Activated CD8-positive, alpha-beta memory T cell treated with anti-CD3 and anti-CD28 coated beads for 48 hours (primary cell): ENCODE data around the gene MYBPH.
A peak's percentile ranks its signal among the peaks of the same experiment; 100 is the strongest.

Experiments used
- DNase-seq, 3 experiments: peaks; one replicate each; pipeline ENCODE4 v3.0.0-alpha.2; 2020; ENCODE audit warnings: low read depth in 2 of 3, low spot score in 2 of 3

MYBPH gene

GRCh38 chr1:203179667-203180005 lies 4.0 kb upstream of the MYBPH start:
- no peak for DNase-seq

DNA sequence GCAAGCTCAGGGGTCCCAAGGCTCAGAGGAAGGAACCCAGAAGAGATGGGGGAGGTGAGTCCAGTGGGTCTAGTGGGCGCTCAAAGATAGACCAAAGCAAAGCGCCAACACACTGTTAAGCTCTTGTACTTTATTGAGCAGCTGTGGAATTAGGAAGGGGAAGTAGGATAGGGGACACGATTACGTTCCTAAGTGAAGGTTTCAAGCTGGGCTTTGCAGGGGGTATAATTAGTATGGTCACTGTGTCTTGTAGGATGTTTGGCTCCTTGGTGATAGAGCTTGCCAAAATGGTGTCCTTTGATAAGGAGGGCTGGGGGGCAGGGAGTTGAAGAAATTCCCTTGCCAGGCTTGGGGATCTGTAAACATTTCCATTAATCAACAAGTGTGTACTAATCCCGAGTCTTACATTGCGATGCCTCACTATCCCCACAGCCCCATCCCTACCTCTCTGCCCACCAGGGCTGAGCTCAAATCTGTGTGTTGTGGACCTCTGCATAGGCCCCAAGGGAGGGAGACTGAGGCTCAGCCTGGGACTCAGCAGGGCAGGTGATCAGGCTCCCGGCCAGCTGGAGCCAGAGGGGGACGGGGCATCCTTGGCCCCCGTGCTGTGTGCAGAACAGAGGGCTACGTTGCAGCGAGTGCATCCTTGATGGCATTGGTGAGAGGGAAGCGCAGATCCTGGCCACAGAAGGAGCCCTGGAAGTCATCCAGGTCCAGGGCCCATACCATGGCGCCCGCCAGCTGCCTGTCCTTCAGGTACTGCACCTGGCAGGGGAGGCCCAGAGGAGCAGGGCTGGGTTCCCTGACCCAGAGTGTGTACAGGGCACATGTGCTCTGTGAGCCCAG lies 3.4 kb upstream of the MYBPH start:
- DNase-seq: no peak

- no peak for DNase-seq
Observed at GRCh38 chr1:203178083-203178482, 2.5 kb upstream of the MYBPH start.

- DNase-seq: no peak
Observed at GRCh38 chr1:203177470-203178039, 1.9 kb upstream of the MYBPH start.

- no peak for DNase-seq
Observed at GRCh38 chr1:203177036-203177405, 1.4 kb upstream of the MYBPH start.

DNA sequence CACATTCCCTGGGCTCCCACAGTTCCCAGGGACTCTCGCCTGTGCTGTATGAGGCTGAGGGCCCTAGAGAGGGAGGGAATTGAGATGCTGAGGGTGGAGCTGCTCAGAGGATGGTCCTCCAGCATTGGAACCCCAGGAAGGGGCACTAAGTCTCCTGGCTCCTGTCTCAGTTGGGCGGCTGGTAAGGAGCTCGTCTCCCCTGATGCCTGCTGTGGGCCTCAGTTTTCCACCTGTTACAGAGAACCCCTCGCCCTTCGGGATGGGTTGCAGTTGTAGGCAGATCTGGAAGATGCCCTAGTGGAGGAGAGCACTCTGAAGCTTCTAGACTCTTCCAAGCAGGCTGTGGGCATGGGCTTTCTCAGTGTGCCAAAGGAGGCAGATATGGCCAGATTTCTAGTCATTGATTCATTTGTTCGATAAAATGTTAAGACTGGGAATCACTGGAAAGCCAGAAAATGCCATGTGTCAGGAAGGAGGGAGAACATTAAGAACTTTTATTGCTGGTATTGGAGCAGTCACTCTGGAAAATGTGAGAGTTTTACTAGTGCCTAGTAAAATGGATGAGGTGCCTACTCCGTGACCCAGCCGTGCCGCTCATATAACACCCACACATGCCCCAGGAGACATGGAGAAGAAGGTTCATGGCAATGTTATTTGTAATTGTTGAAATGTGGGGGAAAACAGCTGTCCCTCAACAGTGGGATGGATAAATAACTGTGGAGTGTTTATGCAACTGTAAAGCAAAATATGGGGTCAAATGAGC lies 828 bp upstream of the MYBPH start:
- DNase-seq: no peak

- DNase-seq: no peak
Observed at GRCh38 chr1:203175827-203176241, 208 bp upstream of the MYBPH start.

GRCh38 chr1:203174324-203174985 lies 1.2 kb downstream of the MYBPH start:
- DNase-seq: no peak

DNA sequence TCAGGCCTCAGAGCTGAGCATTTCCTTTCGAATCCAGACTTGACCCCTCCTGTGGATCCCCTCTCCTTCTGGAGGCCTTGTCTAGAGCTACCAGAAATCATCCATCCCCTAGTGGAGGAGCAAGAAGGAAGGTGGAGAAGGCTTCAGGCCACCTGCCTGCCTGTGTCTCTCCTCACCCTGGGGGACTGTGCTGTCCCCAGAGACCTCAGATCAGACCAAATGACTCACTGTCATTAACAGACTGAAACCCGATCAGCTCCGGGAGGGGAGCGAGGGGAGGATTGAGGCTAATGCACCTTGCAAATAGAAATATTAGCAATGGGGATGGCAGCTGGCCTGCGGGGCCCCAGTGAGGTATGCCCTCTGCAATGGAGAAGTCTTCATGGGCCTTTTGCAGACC lies 2.1 kb downstream of the MYBPH start:
- no peak for DNase-seq

DNA sequence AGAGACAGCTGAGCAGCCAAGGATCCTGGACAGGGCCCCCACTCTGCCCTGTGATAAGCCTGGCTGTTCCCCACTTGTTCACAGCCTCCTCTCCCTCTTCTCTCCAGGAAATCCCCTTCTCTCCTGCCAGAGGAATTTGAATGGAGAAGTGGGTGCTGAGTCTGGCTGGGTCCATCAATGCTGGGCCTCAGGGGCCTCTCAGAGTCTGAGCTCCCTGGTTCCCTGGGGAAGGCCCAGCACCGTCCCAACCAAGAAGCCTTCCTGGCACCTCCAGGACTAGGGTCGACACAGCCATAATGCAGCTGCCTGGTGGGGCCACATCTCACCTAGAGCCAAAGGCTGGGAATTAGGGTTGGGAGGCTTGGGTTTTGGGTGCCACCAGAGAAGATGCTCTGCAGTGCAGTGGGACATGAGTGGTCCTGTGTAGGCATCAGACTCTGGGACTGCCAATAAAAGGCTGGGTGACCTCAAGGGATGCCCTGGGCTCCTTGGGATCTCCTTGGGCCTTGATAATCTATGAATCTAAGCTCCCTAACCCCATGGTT lies 2.5 kb downstream of the MYBPH start:
- DNase-seq: no peak

DNA sequence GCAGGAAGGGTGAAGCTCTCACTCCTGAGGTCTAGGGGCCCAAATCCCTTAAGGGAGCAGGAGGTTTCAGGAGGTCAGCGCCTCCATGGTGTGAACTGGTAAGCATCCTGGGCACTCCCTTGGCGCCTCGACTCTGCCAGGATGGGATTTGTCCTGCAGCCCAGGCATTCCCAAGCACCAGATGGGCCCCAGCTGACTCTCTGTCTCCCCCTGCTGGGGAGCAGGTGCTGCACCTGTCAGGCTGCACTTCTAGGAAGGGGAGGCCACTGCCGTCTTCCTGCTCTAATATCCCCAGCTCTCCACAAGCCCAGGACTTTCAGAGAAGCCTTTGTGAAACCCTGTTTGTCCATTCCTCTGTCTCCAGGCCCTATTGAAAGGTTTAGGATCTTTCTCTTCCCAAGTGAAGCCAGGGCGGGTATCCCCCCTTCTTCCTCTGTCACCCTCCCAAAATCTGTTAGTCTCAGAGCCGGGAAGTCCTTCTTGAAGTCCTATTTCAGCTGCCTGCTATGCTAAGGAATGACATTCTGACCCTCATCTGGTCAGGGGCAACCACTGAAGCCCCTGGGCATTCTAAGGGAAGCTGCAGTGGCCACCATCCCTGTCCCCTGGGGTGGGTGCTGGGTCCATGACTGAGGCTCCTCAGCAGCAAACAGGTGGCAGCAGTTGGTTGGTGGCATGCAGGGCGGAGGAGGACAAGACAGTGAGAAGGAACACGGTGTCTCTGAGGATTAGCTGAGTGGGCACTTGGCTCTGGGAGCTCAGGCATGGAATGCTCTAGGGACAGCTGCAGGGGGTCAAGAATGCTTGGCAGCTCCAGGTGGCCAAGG lies 3.2 kb downstream of the MYBPH start:
- DNase-seq: peak in 2 of 3 experiments; percentile 28

DNA sequence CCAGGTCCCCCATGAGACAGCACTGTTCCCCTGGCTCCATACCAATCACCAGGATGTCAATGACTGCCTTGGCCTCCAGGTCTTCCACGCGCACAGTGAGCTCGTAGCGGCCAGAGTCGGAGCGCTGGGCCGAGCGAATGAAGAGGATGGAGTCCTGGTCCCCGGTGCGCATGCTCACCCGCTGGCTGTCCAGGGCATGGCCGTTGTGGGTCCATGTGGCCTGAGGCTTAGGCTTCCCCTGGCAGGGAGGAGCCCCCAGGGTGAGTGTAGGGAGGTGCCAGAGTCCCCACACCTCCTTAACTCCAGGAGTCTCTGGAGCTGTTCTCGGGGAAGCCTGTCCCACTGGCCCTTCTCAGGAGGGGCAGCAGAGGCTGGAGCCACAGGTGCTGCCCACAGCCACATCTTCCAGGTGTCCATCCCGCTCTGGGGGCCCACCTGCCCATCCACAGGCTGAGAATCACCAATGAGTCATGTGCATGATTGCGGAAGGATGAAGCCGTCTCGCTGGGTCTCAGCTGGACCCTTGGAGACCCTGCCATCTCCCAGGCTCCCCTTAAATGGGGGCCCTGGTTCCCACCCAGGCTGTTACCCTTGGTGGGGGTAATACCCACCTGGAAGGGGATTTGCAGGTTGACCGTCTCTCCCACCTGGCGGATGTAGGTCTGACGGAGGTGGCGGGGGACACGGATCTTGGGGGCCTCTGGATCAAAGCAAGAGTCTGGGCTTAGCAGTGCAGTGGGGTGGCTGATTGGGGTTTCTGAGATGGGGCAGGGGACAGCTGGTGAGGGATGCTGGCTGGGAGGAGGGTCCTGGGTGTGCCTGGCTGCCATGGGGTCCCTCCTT lies 4.1 kb downstream of the MYBPH start:
- no peak for DNase-seq

DNA sequence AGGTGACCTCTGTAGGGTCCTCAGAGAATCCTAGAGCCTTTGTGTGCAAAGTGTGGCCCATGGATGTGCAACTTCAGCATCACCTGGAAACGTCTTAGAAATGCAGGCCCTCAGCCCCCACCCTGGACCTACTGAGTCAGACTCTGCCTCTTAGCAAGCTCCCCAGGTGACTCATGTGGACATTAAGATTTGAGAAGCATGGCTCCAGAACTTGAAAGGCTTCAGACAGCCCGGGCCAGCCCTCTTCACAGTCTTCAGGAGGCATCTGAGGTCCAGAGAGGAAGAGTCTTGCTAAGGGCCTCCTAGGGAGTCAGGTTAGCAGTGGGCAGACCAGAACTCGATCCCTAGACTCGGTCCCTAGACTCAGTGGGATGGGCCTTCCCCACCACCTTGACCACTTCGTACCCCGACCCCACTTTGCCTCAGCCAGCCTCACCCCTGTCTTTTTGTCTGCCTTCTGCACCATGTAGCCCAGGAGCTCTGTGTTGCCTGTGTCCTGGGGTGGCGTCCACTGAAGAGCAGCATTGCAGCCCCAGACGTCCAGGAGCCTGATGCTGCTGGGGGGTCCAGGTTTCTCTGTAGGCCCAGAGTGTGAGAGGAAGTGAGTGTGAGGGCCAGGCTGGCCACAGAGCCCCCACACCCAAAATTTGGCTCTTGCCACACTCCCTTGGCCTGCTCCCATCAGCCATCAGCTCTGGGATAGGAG lies 4.8 kb downstream of the MYBPH start:
- DNase-seq: no peak

DNA sequence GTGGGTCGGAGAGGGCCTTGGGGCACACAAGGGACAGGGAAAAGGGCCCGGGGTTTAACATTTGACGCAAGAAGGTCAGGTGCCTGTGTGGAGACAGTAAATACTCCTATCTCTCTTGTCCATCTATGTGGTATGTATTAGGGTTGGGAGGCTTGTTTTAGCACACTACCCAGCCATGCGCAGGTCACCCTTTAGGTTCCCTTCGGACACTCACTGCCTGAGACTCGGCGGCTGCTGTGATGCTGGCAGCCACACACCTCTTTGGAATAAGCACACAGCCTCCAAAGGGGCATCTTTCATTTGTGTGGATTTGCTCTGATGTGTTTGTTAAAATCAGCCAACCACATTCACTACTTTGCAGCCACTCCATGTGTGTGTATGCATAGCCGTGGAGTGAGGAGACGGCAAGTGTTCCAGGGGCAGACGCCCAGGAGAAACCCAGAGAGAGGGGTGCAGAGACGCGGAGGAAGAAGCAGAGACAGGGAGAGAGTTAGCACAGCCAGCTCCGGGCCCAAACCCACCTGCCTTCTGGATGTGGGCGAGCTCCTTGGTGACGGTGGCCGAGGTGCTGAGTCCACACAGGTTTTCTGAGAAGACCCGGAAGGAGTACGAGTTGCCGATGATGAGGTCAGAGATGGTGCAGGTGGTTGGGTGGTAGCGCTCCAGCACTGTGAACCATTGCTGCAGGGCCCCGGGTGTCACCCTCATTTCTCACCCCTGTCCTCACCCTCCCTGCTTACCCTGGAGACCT lies 5.7 kb downstream of the MYBPH start:
- no peak for DNase-seq

- DNase-seq: no peak
Observed at GRCh38 chr1:203168991-203169390, 6.6 kb downstream of the MYBPH start.

DNA sequence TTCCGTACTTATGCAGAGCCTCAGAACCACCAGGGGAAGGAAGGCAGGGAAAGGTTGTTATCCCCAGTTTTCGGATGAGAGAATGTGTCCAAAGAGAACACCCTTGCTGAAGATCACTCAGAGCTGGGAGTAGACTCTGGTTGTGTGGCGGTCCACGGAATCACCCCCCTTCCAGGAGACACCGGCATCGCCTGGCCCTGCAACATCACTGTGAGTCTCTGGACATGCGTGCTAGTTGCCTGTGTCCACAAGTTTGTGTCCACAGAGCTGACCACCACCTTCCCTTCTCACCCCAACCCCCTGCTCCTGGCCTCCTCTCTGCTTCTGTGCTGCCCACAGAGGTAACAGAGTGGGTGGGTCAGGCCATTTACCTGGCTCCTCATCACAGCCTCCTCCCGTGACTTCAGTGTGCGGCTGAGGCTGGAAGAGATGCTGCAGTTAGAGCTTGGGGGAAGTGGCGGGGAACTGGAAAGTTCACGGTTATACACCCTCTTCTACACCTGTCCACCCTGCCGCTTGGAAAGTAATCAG lies 7.3 kb downstream of the MYBPH start:
- no peak for DNase-seq

GRCh38 chr1:203167913-203168200 lies 7.8 kb downstream of the MYBPH start:
- no peak for DNase-seq
